ENCODE results near the gene OR4F6. TPM values are rescaled to one million over a fixed set of nuclear protein-coding genes. Genes with fewer than 3 reads are reported as not detected.

OR4F6 gene
- total RNA-seq, 4 donors from 2014 or later: not detected

DNA sequence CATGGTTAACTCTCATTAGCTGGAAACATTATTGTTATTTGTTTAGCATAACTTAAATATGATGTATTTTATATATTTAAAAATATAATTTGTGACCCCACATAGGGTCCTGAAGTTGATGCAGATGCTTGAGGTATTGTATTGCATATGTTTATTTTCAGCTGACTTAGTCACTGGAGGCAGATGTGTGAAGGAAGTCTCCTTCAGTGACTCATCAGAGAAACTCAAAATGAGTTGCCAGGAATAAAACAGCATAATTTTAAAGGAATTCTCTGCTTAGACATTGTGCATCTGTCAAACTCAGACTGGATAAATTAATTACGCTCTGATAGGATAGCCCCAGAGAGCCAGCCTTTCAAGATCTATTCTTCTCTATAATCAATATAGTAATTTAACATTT, 7.9 kb upstream of the OR4F6 start:
- WGBS, 2 donors: 52% methylated on average over 1 of the region's 1 CpG
- no peak for DNase-seq (ENCODE audit: low spot score in 2 of 2)
- H3K4me3 ChIP-seq (ENCODE audit: low read depth, poor library complexity, severe bottlenecking): no peak overlapping the region
- intact Hi-C loops (cut with DNase I; ENCODE audit: low total_unique reads): no loop called here
- TF ChIP-seq, protein P1, sequence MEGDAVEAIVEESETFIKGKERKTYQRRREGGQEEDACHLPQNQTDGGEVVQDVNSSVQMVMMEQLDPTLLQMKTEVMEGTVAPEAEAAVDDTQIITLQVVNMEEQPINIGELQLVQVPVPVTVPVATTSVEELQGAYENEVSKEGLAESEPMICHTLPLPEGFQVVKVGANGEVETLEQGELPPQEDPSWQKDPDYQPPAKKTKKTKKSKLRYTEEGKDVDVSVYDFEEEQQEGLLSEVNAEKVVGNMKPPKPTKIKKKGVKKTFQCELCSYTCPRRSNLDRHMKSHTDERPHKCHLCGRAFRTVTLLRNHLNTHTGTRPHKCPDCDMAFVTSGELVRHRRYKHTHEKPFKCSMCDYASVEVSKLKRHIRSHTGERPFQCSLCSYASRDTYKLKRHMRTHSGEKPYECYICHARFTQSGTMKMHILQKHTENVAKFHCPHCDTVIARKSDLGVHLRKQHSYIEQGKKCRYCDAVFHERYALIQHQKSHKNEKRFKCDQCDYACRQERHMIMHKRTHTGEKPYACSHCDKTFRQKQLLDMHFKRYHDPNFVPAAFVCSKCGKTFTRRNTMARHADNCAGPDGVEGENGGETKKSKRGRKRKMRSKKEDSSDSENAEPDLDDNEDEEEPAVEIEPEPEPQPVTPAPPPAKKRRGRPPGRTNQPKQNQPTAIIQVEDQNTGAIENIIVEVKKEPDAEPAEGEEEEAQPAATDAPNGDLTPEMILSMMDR (IDR thresholded peaks at IDR 0.05): no peak
- TF ChIP-seq POLR2A (IDR thresholded peaks at IDR 0.05): no peak

GRCh38 chr15:101799665-101800064, 3.6 kb upstream of the OR4F6 start:
- intact Hi-C loops (cut with DNase I; ENCODE audit: low total_unique reads): no loop called here
- 60 to 67% methylated on average over 1 of the region's 1 CpG for WGBS, 2 donors

GRCh38 chr15:101801048-101801447, 2.3 kb upstream of the OR4F6 start:
- DNase-seq (ENCODE audit: low spot score in 2 of 2): no peak
- no peak for TF ChIP-seq POLR2A (IDR thresholded peaks at IDR 0.05)
- TF ChIP-seq, protein P1 (IDR thresholded peaks at IDR 0.05): no peak
- H3K4me3 ChIP-seq (ENCODE audit: low read depth, poor library complexity, severe bottlenecking): no peak overlapping the region
- WGBS, 2 donors: 79 to 82% methylated on average over 1 of the region's 1 CpG
- intact Hi-C loops (cut with DNase I; ENCODE audit: low total_unique reads): no loop called here

More at GRCh38 chr15:101799665-101800064, 3.6 kb upstream of the OR4F6 start:
- no peak for DNase-seq (ENCODE audit: low spot score in 2 of 2)
- no peak for TF ChIP-seq POLR2A (IDR thresholded peaks at IDR 0.05)
- no peak overlapping the region for H3K4me3 ChIP-seq (ENCODE audit: low read depth, poor library complexity, severe bottlenecking)

DNA sequence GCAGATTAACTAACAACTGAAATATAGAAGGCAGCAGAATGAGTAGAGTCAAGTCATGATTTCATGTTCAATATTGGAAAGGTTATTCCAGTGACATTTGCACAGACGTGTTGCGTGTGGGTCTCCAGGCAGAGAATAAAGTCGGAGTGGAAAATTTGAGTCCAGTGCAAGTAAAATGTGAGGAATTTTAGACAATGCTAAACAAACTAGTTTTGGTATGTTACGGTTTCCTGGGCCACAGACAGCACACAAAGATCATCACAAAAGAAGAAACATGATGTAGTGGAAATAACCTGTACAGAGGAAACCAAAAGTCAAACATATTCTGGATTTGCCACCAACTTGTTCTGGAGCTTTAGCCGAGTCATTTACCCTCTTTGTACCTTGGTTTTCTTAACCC, 367 bp downstream of the OR4F6 start:
- WGBS, 2 donors: 76 to 79% methylated on average over 5 of the region's 5 CpGs

GRCh38 chr15:101804375-101804774, 1.1 kb downstream of the OR4F6 start:
- TF ChIP-seq POLR2A (IDR thresholded peaks at IDR 0.05): no peak
- TF ChIP-seq, protein P1 (IDR thresholded peaks at IDR 0.05): no peak
- H3K4me3 ChIP-seq (ENCODE audit: low read depth, poor library complexity, severe bottlenecking): no peak overlapping the region
- DNase-seq (ENCODE audit: low spot score in 2 of 2): no peak
- intact Hi-C loops (cut with DNase I; ENCODE audit: low total_unique reads): no loop called here

More for the DNA sequence above, 367 bp downstream of the OR4F6 start:
- intact Hi-C loops (cut with DNase I; ENCODE audit: low total_unique reads): no loop called here
- TF ChIP-seq, protein P1 (IDR thresholded peaks at IDR 0.05): no peak
- TF ChIP-seq POLR2A (IDR thresholded peaks at IDR 0.05): no peak
- H3K4me3 ChIP-seq (ENCODE audit: low read depth, poor library complexity, severe bottlenecking): no peak overlapping the region
- DNase-seq (ENCODE audit: low spot score in 2 of 2): no peak

- no peak overlapping the region for H3K4me3 ChIP-seq (ENCODE audit: low read depth, poor library complexity, severe bottlenecking)
- intact Hi-C loops (cut with DNase I; ENCODE audit: low total_unique reads): no loop called here
- TF ChIP-seq, protein P1 (IDR thresholded peaks at IDR 0.05): no peak
- TF ChIP-seq POLR2A (IDR thresholded peaks at IDR 0.05): no peak
- no peak for DNase-seq (ENCODE audit: low spot score in 2 of 2)
Measured at GRCh38 chr15:101804941-101805340, 1.6 kb downstream of the OR4F6 start.
